ENCODE results near the gene BTNL9.

GRCh38 chr5:181069767-181070491, 29.9 kb downstream of the BTNL9 start:
- TF ChIP-seq SMC3 (conservative IDR thresholded peaks at IDR 0.05; ENCODE audit: poor library complexity) (no peak), POLR2AphosphoS5 (IDR thresholded peaks at IDR 0.05) (no peak)
- TF ChIP-seq, protein P1, sequence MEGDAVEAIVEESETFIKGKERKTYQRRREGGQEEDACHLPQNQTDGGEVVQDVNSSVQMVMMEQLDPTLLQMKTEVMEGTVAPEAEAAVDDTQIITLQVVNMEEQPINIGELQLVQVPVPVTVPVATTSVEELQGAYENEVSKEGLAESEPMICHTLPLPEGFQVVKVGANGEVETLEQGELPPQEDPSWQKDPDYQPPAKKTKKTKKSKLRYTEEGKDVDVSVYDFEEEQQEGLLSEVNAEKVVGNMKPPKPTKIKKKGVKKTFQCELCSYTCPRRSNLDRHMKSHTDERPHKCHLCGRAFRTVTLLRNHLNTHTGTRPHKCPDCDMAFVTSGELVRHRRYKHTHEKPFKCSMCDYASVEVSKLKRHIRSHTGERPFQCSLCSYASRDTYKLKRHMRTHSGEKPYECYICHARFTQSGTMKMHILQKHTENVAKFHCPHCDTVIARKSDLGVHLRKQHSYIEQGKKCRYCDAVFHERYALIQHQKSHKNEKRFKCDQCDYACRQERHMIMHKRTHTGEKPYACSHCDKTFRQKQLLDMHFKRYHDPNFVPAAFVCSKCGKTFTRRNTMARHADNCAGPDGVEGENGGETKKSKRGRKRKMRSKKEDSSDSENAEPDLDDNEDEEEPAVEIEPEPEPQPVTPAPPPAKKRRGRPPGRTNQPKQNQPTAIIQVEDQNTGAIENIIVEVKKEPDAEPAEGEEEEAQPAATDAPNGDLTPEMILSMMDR (IDR thresholded peaks at IDR 0.05; ENCODE audit: poor library complexity, severe bottlenecking) = no peak

All from neural cell (in vitro differentiated cells).